Measurements from ENCODE around the gene RNF126. TPM values are rescaled to one million over a fixed set of nuclear protein-coding genes. Genes with fewer than 3 reads are reported as not detected.
"Not testable (repeated sequence)": the region's sequence is repeated elsewhere in the genome, so short reads cannot be mapped to it uniquely, and the experiment has no call there.

Gene RNF126
- total RNA-seq, 1 donor from 2014 or later: 42.6 TPM

- peaks cover 15% of the 10 kb centered on the region for H3K27me3 ChIP-seq (ENCODE audit: control insufficient read depth, insufficient read depth, low read length)
- no peak for TF ChIP-seq CTCF (IDR thresholded peaks at IDR 0.05; ENCODE audit: insufficient read depth, low read length, severe bottlenecking)
- DNase-seq (ENCODE audit: low read depth) (no peak), FAIRE-seq (no peak)
- H3K4me3 ChIP-seq (ENCODE audit: low read depth, low read length): no peak within 1 kb of the TSS
- no peaks in the 10 kb centered on the region for H3K36me3 ChIP-seq (ENCODE audit: control insufficient read depth, insufficient read depth, low read length)
Measured at GRCh38 chr19:708154-709143, 45.4 kb upstream of the RNF126 start, which contains the start of gene PALM. Gene PALM, plus strand, starts transcription at chr19:708935. Its CDS starts 212 bp downstream, at chr19:709147.

GRCh38 chr19:704447-704741 is 41.4 kb upstream of the RNF126 start:
- no peak for TF ChIP-seq CTCF (IDR thresholded peaks at IDR 0.05; ENCODE audit: insufficient read depth, low read length, severe bottlenecking)
- peaks cover 4% of the 10 kb centered on the region for H3K27me3 ChIP-seq (ENCODE audit: control insufficient read depth, insufficient read depth, low read length)
- H3K4me3 ChIP-seq (ENCODE audit: low read depth, low read length): no peak overlapping the region
- DNase-seq (ENCODE audit: low read depth) (no peak), FAIRE-seq (no peak)
- H3K36me3 ChIP-seq (ENCODE audit: control insufficient read depth, insufficient read depth, low read length): no peaks in the 10 kb centered on the region

- FAIRE-seq: no peak
- TF ChIP-seq CTCF (IDR thresholded peaks at IDR 0.05; ENCODE audit: insufficient read depth, low read length, severe bottlenecking): no peak
- H3K4me3 ChIP-seq (ENCODE audit: low read depth, low read length): no peak overlapping the region
- H3K27me3 ChIP-seq (ENCODE audit: control insufficient read depth, insufficient read depth, low read length): peaks cover 4% of the 10 kb centered on the region
- H3K36me3 ChIP-seq (ENCODE audit: control insufficient read depth, insufficient read depth, low read length): no peaks in the 10 kb centered on the region
- DNase-seq (ENCODE audit: low read depth): no peak
Measured at GRCh38 chr19:703651-704446, 40.8 kb upstream of the RNF126 start.

- FAIRE-seq: no peak
- H3K36me3 ChIP-seq (ENCODE audit: control insufficient read depth, insufficient read depth, low read length): no peaks in the 10 kb centered on the region
- no peak for TF ChIP-seq CTCF (IDR thresholded peaks at IDR 0.05; ENCODE audit: insufficient read depth, low read length, severe bottlenecking)
- H3K27me3 ChIP-seq (ENCODE audit: control insufficient read depth, insufficient read depth, low read length): peaks cover 2% of the 10 kb centered on the region
- H3K4me3 ChIP-seq (ENCODE audit: low read depth, low read length): no peak overlapping the region
- no peak for DNase-seq (ENCODE audit: low read depth)
Measured at GRCh38 chr19:703329-703650, 40.3 kb upstream of the RNF126 start.

GRCh38 chr19:702847-703246 is 39.8 kb upstream of the RNF126 start:
- H3K4me3 ChIP-seq (ENCODE audit: low read depth, low read length); H3K36me3 ChIP-seq (ENCODE audit: control insufficient read depth, insufficient read depth, low read length); DNase-seq (ENCODE audit: low read depth); H3K27me3 ChIP-seq (ENCODE audit: control insufficient read depth, insufficient read depth, low read length); FAIRE-seq: not testable (repeated sequence)

- H3K4me3 ChIP-seq (ENCODE audit: low read depth, low read length); H3K27me3 ChIP-seq (ENCODE audit: control insufficient read depth, insufficient read depth, low read length); H3K36me3 ChIP-seq (ENCODE audit: control insufficient read depth, insufficient read depth, low read length); FAIRE-seq; DNase-seq (ENCODE audit: low read depth): not testable (repeated sequence)
Measured at GRCh38 chr19:699885-700284, 36.9 kb upstream of the RNF126 start.

- not testable (repeated sequence) for H3K27me3 ChIP-seq (ENCODE audit: control insufficient read depth, insufficient read depth, low read length); H3K4me3 ChIP-seq (ENCODE audit: low read depth, low read length); H3K36me3 ChIP-seq (ENCODE audit: control insufficient read depth, insufficient read depth, low read length); DNase-seq (ENCODE audit: low read depth); FAIRE-seq
Measured at GRCh38 chr19:698529-698928, 35.5 kb upstream of the RNF126 start.
